Measurements from ENCODE around the gene MLLT6.

The MLLT6 gene

GRCh38 chr17:38704606-38705522, at the start of gene MLLT6:
TSS of gene MLLT6 (plus strand) at chr17:38705273. CDS start at chr17:38705633, 360 bp downstream.
- peak; percentile 86 for DNase-seq

- DNase-seq: no peak
Measured at GRCh38 chr17:38656959-38657823, 47.9 kb upstream of the MLLT6 start.

GRCh38 chr17:38657824-38658740, 47.0 kb upstream of the MLLT6 start:
- DNase-seq: no peak

GRCh38 chr17:38658741-38659345, 46.2 kb upstream of the MLLT6 start:
- no peak for DNase-seq

- no peak for DNase-seq
Measured at GRCh38 chr17:38659415-38659814, 45.7 kb upstream of the MLLT6 start.

- no peak for DNase-seq
Measured at GRCh38 chr17:38660097-38661025, 44.7 kb upstream of the MLLT6 start.

- DNase-seq: peak; percentile 94
Measured at GRCh38 chr17:38663125-38663751, 41.8 kb upstream of the MLLT6 start.

- DNase-seq: no peak
Measured at GRCh38 chr17:38663964-38664644, 41.0 kb upstream of the MLLT6 start.

GRCh38 chr17:38667099-38667786, 37.8 kb upstream of the MLLT6 start:
- DNase-seq: peak; percentile 90

GRCh38 chr17:38667787-38668122, 37.3 kb upstream of the MLLT6 start:
- DNase-seq: no peak

- no peak for DNase-seq
Measured at GRCh38 chr17:38669520-38669919, 35.6 kb upstream of the MLLT6 start.

GRCh38 chr17:38671939-38672720, 32.9 kb upstream of the MLLT6 start:
- no peak for DNase-seq

- peak; percentile 39 for DNase-seq
Measured at GRCh38 chr17:38672788-38673706, 32.0 kb upstream of the MLLT6 start.

- no peak for DNase-seq
Measured at GRCh38 chr17:38673707-38674013, 31.4 kb upstream of the MLLT6 start.

- peak; percentile 62 for DNase-seq
Measured at GRCh38 chr17:38674014-38674748, 30.9 kb upstream of the MLLT6 start.

- peak; percentile 95 for DNase-seq
Measured at GRCh38 chr17:38674749-38675615, 30.1 kb upstream of the MLLT6 start, which contains the start of gene EPOP. TSS of gene EPOP (minus strand) at chr17:38674957. CDS start at chr17:38674495, 462 bp downstream.
